D721Med (cell line): ENCODE data around the gene ARHGAP27.

Experiments
- DNase-seq: peaks from one replicate; pipeline ENCODE4 v3.0.0; 2011; ENCODE audit warnings: low spot score; ENCODE audit not compliant: insufficient read length
- FAIRE-seq: peaks from 2 replicates; lab custom pipeline; 2011; peaks lifted over from hg19 to GRCh38; lab: Jason Lieb, UNC
- TF ChIP-seq, protein P1 (sequence below): IDR thresholded peaks from 2 replicates; pipeline ENCODE4 v1.5.1; 2012; ENCODE audit warnings: mild to moderate bottlenecking, control low read depth; ENCODE audit not compliant: insufficient read depth; ENCODE audit errors: missing control alignments

ARHGAP27 gene

DNA sequence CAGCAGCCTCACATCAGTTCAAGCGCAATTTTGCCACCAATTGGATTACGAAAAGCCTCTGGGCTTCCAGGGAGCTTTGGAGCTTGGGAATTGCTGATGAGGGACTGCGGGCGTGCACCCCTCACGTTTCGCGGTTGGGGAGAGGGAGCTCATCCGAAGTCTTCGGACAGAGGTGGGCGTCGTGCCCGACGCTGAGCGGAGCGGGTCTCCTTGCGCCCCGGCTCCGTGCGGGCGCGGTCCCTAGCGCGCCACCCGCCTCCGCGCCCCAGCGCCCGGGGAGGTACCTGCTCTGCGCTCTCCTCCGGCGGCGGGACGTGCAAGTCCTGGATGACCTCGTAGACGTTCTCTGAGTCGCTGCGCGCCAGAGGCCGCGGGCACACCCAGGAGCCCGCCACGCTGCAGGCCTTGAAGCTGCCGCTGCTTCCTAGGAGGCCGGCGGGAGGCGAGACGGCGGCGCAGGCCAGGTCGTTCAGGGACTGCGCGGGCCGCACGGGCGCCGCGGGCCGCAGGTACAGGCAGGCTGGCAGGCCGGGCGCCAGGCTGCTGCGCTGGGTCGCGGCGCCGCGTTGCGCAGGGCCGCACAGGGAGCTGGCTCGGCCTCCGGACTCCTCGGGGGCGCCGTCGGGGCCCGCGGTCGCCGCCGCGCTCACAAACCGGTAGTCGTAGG is 3.2 kb downstream of the ARHGAP27 start:
- FAIRE-seq (no peak), DNase-seq (no peak)
- TF ChIP-seq, protein P1, sequence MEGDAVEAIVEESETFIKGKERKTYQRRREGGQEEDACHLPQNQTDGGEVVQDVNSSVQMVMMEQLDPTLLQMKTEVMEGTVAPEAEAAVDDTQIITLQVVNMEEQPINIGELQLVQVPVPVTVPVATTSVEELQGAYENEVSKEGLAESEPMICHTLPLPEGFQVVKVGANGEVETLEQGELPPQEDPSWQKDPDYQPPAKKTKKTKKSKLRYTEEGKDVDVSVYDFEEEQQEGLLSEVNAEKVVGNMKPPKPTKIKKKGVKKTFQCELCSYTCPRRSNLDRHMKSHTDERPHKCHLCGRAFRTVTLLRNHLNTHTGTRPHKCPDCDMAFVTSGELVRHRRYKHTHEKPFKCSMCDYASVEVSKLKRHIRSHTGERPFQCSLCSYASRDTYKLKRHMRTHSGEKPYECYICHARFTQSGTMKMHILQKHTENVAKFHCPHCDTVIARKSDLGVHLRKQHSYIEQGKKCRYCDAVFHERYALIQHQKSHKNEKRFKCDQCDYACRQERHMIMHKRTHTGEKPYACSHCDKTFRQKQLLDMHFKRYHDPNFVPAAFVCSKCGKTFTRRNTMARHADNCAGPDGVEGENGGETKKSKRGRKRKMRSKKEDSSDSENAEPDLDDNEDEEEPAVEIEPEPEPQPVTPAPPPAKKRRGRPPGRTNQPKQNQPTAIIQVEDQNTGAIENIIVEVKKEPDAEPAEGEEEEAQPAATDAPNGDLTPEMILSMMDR, result no peak

DNA sequence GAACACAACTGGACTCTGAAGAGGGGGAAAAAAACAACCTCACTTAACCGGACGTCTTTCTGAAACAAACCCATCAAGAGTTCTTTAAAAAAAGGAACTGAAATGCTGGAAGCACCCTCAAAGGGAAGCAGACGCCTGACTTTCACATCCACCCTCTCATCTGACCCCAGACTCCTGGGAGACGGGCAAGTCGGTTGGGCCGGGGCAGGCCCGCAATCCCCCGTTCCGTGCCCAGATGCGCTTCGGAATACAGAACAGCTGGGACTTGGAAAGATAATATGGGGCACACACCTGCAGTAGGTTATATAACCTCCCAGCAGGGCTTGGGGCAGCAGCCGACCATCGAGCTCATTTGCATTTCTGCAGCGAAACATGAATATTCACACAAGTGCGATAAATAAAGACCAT is 3.7 kb downstream of the ARHGAP27 start:
- DNase-seq (no peak), FAIRE-seq (no peak)
- TF ChIP-seq, protein P1, result no peak

DNA sequence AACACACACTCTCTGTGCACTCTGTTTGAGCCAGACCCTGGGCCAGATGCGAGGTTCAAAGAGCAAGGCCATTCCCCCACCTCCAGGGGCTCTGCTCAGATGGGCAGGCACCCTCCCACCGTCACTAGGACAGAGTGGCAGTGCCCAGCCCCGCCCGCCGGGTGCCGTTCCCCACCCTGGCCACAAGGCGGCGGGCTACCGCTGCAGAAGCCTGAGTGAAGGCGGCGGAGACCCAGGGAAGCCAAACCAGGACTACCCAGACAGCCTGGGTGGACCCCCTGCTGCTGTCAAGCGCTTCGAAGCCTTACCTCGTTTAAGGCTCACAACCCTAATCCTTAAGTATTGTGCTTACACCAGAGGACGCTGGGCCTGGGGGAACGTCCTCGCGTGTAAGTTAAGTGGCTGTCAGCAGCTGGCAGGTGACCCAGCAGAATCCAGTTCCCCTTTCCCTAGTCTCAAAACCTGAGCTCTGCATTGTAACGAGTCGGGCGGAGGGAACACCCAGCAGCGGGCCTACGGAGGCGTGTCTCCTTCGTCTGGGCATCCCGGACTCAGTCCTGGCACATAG is 4.5 kb downstream of the ARHGAP27 start:
- FAIRE-seq (no peak), DNase-seq (peak; percentile 72)
- TF ChIP-seq, protein P1, result peak; percentile 95

DNA sequence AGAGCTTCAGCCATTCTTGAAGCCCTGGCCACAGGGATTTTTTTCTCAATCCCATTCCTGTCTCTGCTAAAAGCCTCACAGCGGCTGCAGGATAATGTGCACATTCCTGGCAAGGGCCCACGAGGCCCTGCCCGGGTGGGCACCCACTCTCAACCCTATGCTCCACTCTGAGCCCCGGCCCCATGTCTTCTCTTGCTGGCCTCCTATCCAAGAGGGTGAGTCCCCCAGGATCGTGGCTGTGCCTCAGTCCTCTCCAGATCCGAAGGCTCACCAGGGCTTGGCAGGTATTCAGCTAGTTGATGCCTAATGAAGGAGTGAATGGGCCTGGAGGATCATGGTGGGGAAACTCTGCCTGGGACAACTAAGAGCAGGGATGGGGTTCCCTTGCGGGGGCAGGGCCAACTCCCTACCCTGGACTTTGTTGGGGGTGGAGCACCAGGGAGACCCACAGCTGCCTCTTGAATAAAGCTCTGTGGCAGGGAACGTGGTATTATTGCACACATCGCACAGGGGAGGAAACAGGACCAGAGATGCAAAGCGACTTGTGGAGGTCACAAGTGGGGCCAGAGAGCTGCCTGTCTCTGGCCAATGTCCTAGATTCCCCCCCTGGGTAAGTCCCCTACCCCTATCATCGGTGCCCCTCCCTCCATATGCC is 5.4 kb downstream of the ARHGAP27 start:
- DNase-seq, result no peak
- no peak for FAIRE-seq
- TF ChIP-seq, protein P1, result no peak

DNA sequence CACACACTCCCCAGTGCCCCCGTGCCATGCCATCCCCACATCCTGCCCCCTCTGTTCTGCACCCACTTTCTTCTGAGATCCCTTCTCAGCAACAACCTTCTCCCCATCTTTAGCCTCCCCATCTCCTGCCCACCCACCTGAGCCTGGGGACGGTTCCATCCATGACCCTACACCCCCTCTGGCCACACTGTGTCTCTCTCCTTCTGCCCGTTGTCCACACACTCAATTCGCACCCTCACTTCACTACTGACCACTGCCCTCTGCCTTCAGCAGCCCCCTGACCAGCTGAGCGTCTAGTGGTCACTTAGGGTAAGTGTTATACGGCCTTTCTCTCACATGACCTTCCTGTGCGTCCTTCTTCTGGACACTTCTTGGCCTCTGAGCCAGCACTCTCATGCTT is 6.1 kb downstream of the ARHGAP27 start:
- DNase-seq (no peak), FAIRE-seq (no peak)
- TF ChIP-seq, protein P1, result no peak

DNA sequence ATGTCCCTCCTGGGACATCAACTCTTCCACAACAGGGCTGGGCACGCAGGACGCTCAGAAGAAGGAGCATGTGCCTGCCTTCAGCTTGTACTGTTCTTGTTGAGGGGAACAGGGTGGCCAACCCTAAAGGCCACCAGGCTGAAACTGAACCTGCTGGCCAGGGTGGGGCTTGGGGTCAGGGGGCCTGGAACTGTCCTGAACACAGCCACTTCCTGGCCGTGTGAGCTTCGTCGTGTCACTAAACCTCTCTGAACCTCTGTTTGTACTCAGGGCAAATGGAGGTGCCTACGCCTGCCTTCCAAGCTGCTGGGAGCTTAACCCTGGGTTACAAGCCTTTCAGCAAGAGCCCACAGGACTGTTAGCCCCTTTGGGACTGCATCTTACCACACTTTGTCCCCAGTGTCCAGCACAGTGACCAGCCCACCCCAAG is 6.7 kb downstream of the ARHGAP27 start:
- DNase-seq (no peak), FAIRE-seq (no peak)
- TF ChIP-seq, protein P1, result peak; percentile 47
